Activated naive CD8-positive, alpha-beta T cell treated with anti-CD3 and anti-CD28 coated beads, Interleukin-2, amount 50 U/mL, for 16 hours (primary cell): Measurements from ENCODE around the gene MCOLN1.

Experiments
- DNase-seq: peaks from one replicate; pipeline ENCODE4 v3.0.0-alpha.2; 2020; ENCODE audit warnings: low read depth, low spot score

Gene MCOLN1

GRCh38 chr19:7542556-7543348 is 20.3 kb downstream of the MCOLN1 start:
- DNase-seq, result no peak

DNA sequence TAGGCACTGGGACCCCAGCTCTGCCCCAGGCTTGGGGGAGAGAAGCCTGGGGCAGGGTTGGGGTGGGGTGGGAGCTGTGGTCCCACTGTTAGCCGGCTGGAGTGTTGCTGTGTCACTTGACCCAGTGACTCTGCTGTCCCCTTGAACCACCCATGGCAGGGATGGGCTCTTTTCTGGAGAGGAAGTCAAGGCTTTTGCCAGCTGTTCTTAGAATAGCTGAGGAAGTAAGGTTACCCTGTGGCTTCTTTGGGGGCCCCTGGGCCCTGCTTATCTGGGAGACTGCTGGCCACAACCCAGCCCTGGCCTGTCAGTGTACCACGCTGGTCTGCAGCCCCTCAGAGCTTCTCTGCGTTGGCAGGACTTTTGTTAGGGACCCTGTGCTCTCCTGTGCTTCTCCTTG is 22.2 kb downstream of the MCOLN1 start:
- no peak for DNase-seq

GRCh38 chr19:7545300-7545699 is 22.9 kb downstream of the MCOLN1 start:
- DNase-seq, result no peak

DNA sequence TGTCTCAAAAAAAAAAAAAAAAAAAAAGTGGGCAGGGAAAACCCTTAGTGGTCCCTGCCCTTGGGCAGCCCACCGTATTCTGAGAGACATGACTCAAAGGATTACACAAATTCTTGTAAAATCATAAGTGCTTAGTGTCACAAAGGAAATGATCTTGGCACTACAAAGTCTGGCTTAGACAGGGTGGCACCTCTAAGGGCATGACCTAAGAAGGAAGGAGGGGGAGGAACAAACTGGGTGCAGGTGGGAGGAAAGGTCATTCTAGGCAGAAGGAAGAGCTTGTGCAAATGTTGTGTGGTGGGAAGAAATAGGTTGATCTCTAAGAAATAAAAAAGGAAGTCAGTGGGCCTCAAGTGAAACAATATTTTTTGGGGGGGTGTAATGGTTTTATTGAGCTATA is 23.5 kb downstream of the MCOLN1 start:
- DNase-seq, result no peak

DNA sequence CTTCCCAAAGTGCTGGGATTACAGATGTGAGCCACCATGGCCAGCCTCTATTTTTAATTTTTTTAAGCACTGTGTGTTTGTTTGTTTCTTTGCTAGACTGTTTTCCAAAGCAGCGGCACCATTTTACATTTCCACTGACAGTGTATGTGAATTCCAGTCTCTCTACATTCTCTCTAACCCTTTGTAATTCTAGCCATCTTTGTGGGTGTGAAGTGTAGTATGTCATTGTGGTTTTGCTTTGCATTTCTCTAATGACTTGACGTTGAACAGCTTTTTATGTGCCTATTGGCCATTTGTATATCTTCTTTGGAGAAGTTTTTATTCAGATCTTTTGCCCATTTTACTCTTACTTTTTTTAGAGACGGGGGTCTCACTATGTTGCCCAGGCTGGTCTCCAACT is 24.7 kb downstream of the MCOLN1 start:
- DNase-seq, result no peak

DNA sequence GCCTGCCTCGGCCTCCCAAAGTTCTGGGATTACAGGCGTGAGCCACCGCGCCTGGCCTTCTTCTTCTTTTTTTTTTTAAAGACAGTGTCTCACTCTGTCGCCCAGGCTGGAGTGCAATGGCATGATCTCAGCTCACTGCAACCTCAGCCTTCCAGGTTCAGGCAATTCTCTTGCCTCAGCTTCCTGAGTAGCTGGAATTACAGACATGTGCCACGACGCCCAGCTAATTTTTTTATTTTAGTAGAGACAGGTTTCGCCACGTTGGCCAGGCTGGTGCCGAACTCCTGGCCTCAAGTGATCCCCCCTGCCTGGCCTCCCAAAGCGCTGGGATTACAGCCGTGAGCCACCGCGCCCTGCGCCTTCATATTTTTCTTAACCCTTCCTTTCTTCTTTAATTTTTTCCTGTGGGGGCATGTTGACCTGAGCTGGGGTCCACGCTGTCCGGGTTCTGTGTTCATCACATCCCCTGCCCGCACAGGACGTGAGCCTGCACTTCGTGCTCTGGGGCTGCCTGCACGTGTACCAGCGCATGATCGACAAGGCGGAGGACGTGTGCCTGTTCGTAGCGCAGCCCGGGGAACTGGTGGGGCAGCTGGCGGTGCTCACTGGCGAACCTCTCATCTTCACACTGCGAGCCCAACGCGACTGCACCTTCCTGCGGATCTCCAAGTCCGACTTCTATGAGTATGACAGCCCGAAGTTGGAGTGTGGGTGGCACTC is 27.2 kb downstream of the MCOLN1 start:
- no peak for DNase-seq

DNA sequence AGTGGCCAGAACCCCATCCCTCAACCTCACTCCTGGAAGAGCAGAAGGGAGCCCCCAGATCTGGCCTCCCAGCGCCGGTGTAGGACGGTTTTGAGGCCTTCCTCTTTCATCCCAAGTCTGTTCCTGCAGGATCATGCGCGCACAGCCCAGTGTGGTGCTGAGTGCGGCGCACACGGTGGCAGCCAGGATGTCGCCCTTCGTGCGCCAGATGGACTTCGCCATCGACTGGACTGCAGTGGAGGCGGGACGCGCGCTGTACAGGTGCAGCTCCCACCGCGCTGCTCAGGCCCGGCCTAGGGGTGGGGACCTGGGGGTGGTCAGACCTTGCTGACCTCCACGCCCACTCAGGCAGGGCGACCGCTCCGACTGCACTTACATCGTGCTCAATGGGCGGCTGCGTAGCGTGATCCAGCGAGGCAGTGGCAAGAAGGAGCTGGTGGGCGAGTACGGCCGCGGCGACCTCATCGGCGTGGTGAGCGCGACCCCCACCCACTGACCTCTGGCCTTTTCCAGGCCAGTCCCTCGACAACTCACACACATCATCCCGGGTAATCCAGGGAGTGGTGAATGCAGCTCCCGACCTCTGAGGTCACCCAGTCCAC is 27.8 kb downstream of the MCOLN1 start:
- no peak for DNase-seq

DNA sequence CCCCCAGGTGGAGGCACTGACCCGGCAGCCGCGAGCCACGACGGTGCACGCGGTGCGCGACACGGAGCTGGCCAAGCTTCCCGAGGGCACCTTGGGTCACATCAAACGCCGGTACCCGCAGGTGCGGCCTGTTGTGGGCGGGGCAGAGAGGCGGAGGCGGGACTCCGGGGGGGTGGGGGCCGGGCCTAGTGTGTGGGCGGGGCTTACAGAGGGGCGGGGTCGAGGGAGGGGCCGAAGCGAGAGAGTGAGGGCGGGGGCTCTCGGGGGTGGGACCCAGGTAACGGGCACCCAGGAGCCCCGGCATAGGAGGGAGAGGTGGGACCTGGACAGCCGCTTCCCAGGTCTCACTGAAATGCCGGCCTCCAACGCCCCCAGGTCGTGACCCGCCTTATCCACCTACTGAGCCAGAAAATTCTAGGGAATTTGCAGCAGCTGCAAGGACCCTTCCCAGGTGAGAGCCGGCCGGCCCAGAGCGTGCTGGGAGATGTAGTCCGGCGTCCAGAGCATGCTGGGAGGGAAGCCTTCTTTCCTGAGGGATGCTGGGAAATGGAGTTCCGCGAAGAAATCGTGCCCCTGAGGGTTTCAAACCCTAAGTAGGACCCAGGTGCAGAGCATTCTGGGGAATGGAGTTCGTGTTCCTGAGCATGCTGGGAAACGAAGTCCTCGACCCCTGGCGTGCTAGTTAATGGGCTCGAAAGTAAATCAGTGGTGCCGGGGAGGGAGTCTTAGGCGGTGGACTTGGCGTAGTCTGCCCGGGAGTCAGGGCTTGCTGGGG is 28.8 kb downstream of the MCOLN1 start:
- no peak for DNase-seq

- DNase-seq, result no peak
These were observed 30.4 kb downstream of the MCOLN1 start for GRCh38 chr19:7552781-7553180.

DNA sequence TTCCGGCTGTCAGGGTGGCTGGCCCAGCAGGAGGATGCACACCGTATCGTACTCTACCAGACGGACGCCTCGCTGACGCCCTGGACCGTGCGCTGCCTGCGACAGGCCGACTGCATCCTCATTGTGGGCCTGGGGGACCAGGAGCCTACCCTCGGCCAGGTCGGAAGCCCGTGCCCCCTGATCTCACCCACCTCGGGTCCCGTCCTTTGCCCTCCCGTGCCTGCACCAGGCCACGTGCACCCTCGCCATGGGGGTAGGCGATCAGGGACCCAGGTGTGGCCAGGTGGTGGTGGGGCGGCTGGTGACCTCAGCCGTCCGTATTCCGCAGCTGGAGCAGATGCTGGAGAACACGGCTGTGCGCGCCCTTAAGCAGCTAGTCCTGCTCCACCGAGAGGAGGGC is 32.1 kb downstream of the MCOLN1 start:
- DNase-seq, result no peak

DNA sequence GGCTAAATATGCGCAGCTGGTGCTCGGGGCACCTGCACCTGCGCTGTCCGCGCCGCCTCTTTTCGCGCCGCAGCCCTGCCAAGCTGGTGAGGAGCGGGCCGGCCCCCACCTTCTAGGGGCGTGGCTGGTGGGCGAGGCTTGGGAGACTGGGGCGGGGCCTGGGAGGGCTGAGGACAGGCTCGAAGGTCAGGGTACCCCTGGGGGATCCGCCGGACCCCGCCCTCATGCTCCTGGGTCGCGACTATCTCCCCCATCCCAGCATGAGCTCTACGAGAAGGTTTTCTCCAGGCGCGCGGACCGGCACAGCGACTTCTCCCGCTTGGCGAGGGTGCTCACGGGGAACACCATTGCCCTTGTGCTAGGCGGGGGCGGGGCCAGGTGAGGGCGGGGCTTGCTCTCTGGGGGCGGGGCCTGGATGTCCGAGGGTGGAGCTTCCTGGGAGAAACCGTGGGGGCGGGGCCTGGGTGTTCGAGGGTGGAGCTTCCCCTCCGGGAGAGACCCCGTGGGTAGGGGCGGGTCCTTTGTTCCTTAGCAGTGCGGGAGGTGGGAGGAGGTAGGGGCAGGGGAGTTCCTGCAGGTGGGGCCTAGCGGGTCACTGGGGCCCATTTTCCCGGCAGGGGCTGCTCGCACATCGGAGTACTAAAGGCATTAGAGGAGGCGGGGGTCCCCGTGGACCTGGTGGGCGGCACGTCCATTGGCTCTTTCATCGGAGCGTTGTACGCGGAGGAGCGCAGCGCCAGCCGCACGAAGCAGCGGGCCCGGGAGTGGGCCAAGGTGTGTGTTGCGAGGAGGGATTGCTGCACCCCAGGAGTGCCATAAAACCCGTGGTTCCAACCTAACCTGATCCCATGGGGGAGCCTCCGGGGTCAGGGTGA is 32.8 kb downstream of the MCOLN1 start:
- DNase-seq, result no peak

- DNase-seq, result no peak
These were observed 34.4 kb downstream of the MCOLN1 start for GRCh38 chr19:7556696-7557315.

- DNase-seq, result no peak
These were observed 36.2 kb downstream of the MCOLN1 start for GRCh38 chr19:7558667-7559066.

- no peak for DNase-seq
These were observed 36.7 kb downstream of the MCOLN1 start for GRCh38 chr19:7559102-7559501.

DNA sequence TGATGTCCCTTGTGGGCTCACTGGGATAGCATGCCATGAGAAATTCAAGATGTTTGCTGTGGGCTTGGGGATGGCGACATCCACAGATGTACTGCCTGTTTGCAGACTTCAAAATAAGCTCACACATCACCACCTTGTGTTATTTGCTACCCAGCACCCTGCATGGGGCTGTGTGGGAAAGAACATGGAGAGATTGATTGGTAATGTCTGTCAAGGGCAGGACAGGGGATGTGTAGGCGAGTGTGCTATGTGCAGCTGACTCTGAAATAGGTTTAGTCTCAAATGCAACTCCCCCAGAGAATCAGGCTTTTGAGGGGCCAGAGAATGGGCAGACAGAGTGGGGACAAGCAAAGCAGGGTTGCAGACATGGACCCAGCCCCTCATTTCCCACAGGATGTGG is 37.8 kb downstream of the MCOLN1 start:
- no peak for DNase-seq

GRCh38 chr19:7561325-7561724 is 38.9 kb downstream of the MCOLN1 start:
- no peak for DNase-seq

DNA sequence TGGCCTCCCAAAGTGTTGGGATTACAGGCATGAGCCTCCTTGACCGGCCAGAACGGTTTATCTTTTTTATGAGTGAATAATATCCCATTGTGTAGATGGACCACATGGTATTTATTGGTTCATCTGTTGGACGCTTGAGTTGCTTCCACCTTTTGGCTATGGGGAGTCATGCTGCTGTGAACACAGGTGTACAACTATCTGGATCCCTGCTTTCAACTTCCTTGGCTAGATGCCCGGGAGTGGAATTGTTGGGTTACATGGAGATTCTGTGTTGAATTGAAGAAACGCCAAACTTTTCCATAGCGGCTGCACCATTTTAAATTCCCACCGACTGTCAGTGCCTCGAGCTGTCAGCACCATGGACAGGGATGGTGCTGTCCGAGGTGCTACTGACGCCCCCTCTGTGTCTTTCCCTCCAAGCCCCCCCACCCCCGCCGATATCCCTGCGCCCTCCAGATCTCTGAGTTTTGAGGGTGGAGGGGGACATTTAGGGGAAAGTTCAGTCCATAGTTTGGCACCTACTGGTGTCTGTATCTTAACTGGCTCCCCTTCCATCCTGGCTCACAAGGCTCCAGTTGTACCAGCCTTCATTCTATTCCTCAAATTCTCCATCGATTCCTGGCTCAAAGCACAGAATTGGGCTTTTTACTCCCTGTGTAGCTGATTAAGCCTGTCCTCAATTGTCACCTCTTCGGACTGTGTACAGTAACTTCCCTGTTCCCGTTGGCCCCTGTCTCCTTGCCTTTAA is 40.4 kb downstream of the MCOLN1 start:
- no peak for DNase-seq

DNA sequence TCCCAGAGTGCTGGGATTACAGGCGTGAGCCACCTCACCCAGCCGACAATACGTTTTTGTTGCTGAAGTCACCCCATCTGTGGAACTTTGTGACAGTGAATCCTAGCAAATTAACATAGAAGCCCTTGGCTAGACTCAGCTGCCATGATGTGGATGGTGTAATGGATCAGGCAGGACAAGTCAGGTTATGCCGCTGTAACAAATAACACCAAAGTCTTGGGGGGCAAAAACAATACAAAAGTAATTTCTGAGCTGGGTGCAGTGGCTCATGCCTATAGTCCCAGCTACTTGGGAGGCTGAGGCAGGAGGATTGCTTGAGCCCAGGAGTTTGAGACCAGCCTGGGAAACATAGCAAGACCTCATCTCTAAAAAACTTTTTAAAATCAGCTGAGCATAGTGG is 42.4 kb downstream of the MCOLN1 start:
- no peak for DNase-seq

GRCh38 chr19:7565332-7565731 is 42.9 kb downstream of the MCOLN1 start:
- DNase-seq, result no peak

GRCh38 chr19:7570761-7571160 is 48.3 kb downstream of the MCOLN1 start:
- DNase-seq, result no peak
